Measurements from ENCODE around the gene EXOSC1.
"Not testable (repeated sequence)": the region's sequence is repeated elsewhere in the genome, so short reads cannot be mapped to it uniquely, and the experiment has no call there.

EXOSC1 gene

GRCh38 chr10:97407211-97407951, 38.4 kb downstream of the EXOSC1 start:
- peak; percentile 76 for DNase-seq

GRCh38 chr10:97406483-97406882, 39.3 kb downstream of the EXOSC1 start:
- not testable (repeated sequence) for DNase-seq

DNA sequence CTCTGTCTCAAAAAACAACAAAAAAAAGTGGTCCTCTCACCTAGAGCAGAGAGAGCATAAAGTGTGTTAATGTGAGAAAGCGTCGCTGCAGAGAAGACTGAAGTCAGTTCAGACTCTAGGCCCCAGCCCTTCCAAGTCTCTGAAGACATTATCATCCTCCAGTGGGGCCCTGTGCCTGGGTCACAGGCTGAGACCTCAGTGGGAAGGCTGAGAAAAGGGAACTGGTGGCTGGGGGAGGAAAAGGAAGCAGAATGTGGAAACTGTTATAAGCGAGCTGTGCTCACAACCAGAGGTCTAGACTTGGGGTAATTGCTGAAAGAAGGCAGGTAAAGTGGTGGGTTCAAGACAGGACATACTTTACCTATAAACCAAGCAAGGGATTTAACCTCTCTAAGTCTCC, 39.7 kb downstream of the EXOSC1 start:
- no peak for DNase-seq

GRCh38 chr10:97404044-97404443, 41.8 kb downstream of the EXOSC1 start:
- no peak for DNase-seq

DNA sequence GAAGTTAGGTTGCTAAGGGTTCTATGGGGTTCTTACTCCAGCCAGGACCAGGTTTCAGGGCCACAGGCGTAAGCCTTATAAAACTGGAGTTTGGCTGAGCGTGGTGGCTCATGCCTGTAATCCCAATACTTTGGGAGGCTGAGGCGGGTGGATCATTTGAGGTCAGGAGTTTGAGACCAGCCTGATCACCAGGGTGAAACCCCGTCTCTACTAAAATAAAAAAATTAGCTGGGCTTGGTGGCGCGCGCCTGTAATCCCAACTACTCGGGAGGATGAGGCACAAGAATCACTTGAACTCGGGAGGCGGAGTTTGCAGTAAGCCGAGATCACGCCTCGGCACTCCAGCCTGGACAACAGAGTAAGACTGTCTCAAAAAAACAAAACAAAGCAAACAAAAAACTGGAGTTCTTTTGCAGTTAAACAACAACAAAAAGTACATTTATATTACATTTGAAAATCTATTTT, 44.3 kb downstream of the EXOSC1 start:
- DNase-seq: no peak

DNA sequence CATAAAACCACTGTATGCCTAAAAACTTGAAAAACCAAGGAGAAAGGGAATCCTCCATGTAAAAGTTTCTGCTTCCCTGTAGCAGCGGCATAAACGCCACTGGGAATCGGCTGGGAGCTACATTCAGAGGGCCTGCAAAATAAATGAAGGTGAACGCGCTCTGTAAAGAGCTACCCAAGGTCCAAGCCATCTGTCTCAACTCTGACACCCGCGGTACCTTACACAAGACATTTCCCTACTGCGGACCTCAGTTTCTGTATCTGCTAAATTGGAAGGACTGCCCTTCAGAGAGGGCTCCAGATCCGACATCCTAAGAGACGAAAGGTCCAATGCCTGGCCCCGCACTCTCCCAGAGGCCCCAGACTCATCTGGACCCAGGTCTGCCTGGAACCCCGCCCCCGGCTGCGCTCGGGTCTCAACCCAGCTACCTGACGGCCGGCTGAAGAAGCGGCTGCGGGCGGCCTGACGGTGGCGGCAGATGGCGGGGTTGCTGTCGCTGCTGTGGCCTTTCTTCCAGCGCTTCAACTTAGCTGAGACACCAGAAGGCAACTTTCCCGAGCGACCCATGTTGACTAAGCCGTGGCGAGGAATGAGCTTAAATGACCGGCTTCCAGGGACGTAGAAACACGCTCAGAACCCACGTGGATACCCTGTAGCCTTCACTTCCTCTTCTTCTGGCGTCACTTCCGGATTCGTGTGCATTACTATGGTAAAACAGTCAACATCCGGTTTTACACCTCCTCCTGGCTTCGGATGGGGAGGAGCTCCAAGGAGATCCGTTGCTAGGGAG, 44.9 kb downstream of the EXOSC1 start, which contains the start of gene RRP12:
TSS of gene RRP12 (minus strand) at position 676 of the 790 bp plus-strand sequence. CDS start at position 567, 109 bp downstream.
- DNase-seq: peak; percentile 95

DNA sequence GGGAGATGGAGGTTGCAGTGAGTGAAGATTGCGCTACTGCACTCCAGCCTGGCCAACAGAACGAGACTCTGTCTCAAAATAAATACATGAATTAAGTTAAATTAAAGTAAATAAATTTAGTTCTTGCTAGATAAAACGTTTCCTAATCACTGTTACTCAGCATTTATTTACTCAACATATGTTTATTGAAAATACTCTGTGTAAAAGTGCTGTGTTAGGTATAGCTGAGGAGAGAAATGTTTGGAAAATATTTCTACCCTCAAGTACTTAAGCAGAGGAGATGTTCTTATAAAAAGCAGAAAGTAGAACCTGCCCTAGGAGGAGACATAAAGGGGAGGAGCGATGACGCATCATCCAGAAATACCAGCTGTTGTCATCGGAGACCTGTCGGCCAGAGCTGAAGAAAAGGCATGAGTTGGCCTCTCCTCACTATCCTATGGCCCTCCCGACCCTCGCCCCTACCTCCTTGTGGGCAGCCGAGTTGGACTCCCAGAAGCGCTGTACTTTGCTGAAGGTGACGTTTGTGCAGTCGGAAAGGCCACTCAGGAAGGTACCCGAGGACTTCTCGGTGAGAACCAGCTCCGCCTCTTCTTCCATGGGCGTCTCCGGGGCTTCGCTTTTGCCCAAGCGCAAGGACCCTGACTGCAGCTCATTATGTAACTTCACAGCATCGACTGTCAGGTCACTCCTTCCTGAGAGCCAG, 45.8 kb downstream of the EXOSC1 start:
- peak; percentile 50 for DNase-seq

DNA sequence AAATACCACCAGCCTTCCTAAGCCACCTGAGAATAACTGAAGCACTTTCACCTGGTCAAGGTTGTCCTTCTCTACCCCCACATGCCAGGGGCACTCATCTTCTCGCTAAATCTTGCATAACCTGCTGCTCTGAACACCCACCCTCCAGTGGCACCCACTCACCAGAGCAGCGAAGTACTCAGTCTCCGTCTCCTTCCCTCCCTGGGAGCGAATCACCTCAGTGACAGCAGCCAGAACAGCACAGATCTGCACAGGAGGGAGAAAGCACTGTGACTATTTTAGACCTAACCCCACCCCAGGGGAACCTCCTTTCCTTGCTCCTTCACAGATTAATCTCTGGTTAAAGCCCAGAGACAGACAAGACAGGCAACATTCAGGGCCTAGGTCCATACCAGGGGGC, 49.8 kb downstream of the EXOSC1 start:
- DNase-seq: no peak

DNA sequence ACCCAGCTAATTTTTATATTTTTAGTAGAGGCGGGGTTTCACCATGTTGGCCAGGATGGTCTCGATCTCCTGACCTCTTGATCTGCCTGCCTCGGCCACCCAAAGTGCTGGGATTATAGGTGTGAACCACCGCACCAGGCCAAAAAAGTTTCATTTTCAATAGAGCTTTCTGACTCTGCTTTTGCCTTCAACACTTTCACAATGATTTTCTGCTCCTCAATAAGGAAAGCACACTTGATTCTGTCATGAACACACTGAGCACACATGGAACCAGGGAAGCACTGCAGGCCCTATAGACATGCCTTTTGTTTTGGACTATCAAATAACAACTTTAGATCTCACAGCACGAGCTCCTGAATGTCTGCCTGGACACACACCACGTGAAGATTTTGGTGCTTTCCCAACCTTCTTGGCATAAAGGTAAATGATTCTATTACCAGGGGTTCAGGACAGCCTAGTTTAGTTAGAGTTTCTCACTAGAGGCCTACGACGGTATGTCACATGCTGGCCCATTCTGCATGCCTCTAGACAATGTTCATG, 52.7 kb downstream of the EXOSC1 start:
- DNase-seq: no peak

GRCh38 chr10:97390091-97390490, 55.7 kb downstream of the EXOSC1 start:
- DNase-seq: no peak

DNA sequence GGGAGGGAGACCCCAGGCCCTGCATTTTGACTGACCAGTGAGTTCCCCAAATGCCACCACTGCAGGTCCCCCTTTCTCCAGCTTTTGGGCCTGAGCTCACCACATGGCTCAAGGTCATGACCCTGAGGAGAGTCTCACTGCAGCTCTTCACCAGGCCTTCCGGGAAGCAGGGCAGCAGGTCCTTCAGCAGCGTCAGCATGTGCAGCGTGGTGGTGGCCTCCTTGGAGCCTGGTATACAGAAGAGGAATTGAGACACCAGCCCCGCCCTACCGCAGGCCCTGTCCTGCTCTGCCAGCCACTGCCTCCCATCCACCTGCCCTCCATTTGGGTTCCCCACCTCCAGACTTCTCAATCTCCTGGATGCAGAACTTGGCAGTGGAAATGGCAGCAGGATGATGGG, 57.7 kb downstream of the EXOSC1 start:
- DNase-seq: no peak
